Measurements from ENCODE around the gene ANKRD49. TPM values are rescaled to one million over a fixed set of nuclear protein-coding genes. Genes with fewer than 3 reads are reported as not detected.
"Not testable (repeated sequence)": the region's sequence is repeated elsewhere in the genome, so short reads cannot be mapped to it uniquely, and the experiment has no call there.

Gene ANKRD49
- total RNA-seq, 1 experiment from 2014 or later, result 10.1 TPM

- DNase-seq, result no peak
- BruUV-seq (replicated peaks), result no TSS peak
- H3K27ac Mint-ChIP-seq (ENCODE audit: unreplicated experiment), result peak overlapping the region; percentile 86
- peak overlapping the region; percentile 81 for H3K4me3 Mint-ChIP-seq (ENCODE audit: low read depth, unreplicated experiment)
- H3K9me3 Mint-ChIP-seq (ENCODE audit: low read depth, unreplicated experiment), result no peaks in the 10 kb centered on the region
- peaks cover 8% of the 10 kb centered on the region for H3K4me1 Mint-ChIP-seq (ENCODE audit: low read depth, unreplicated experiment)
- H3K27me3 Mint-ChIP-seq (ENCODE audit: unreplicated experiment), result no peaks in the 10 kb centered on the region
- CTCF ChIA-PET, result interaction anchor here (0.6 to 1.3 kb wide), 2 partner anchors 188 to 599 kb away, joined by 4 read pairs; no protein-coding TSS in a partner anchor
- no peak for TF ChIP-seq CTCF (IDR thresholded peaks at IDR 0.05; ENCODE audit: unreplicated experiment)
- intact Hi-C loops (cut with micrococcal nuclease; ENCODE audit: unreplicated experiment), result loop anchor here (5.0 kb wide), 1 partner anchor 217 kb away; no protein-coding TSS in a partner anchor
- peaks cover 28% of the 10 kb centered on the region for H3K36me3 Mint-ChIP-seq (ENCODE audit: insufficient read depth, unreplicated experiment)
These were observed 419 bp downstream of the ANKRD49 start for GRCh38 chr11:94494126-94494680.

- Mint-ChIP-seq H3K27ac (ENCODE audit: unreplicated experiment) (no peak overlapping the region), H3K4me1 (ENCODE audit: low read depth, unreplicated experiment) (no peaks in the 10 kb centered on the region), H3K36me3 (ENCODE audit: insufficient read depth, unreplicated experiment) (peaks cover 6% of the 10 kb centered on the region), H3K9me3 (ENCODE audit: low read depth, unreplicated experiment) (no peaks in the 10 kb centered on the region), H3K4me3 (ENCODE audit: low read depth, unreplicated experiment) (no peak overlapping the region), H3K27me3 (ENCODE audit: unreplicated experiment) (no peaks in the 10 kb centered on the region)
- TF ChIP-seq CTCF (IDR thresholded peaks at IDR 0.05; ENCODE audit: unreplicated experiment), result no peak
- CTCF ChIA-PET, result no interaction called here
- DNase-seq, result no peak
- BruUV-seq (replicated peaks), result no TSS peak
- intact Hi-C loops (cut with micrococcal nuclease; ENCODE audit: unreplicated experiment), result loop anchor here (5.0 to 10.0 kb wide), 3 partner anchors 173 to 1265 kb away; no protein-coding TSS in a partner anchor
These were observed 6.4 kb downstream of the ANKRD49 start for GRCh38 chr11:94500181-94500580.

GRCh38 chr11:94501522-94501921 is 7.7 kb downstream of the ANKRD49 start:
- DNase-seq, result no peak
- CTCF ChIA-PET, result no interaction called here

GRCh38 chr11:94504689-94505293 is 11.0 kb downstream of the ANKRD49 start:
- Mint-ChIP-seq H3K27ac (ENCODE audit: unreplicated experiment) (no peak overlapping the region), H3K27me3 (ENCODE audit: unreplicated experiment) (no peaks in the 10 kb centered on the region), H3K9me3 (ENCODE audit: low read depth, unreplicated experiment) (no peaks in the 10 kb centered on the region), H3K4me3 (ENCODE audit: low read depth, unreplicated experiment) (no peak overlapping the region), H3K4me1 (ENCODE audit: low read depth, unreplicated experiment) (no peaks in the 10 kb centered on the region), H3K36me3 (ENCODE audit: insufficient read depth, unreplicated experiment) (no peaks in the 10 kb centered on the region)
- intact Hi-C loops (cut with micrococcal nuclease; ENCODE audit: unreplicated experiment), result loop anchor here (1.0 to 10.0 kb wide), 4 partner anchors 177 to 1270 kb away; no protein-coding TSS in a partner anchor
- DNase-seq, result no peak
- no TSS peak for BruUV-seq (replicated peaks)
- CTCF ChIA-PET, result interaction anchor here (0.6 to 1.7 kb wide), 2 partner anchors 240 to 609 kb away, joined by 3 to 8 read pairs; no protein-coding TSS in a partner anchor
- peak; percentile 36 for TF ChIP-seq CTCF (IDR thresholded peaks at IDR 0.05; ENCODE audit: unreplicated experiment)

More at GRCh38 chr11:94501522-94501921, 7.7 kb downstream of the ANKRD49 start:
- H3K4me1 Mint-ChIP-seq (ENCODE audit: low read depth, unreplicated experiment), result no peaks in the 10 kb centered on the region
- H3K4me3 Mint-ChIP-seq (ENCODE audit: low read depth, unreplicated experiment), result no peak overlapping the region
- no peaks in the 10 kb centered on the region for H3K27me3 Mint-ChIP-seq (ENCODE audit: unreplicated experiment)
- no peak for TF ChIP-seq CTCF (IDR thresholded peaks at IDR 0.05; ENCODE audit: unreplicated experiment)
- peaks cover 4% of the 10 kb centered on the region for H3K36me3 Mint-ChIP-seq (ENCODE audit: insufficient read depth, unreplicated experiment)
- H3K9me3 Mint-ChIP-seq (ENCODE audit: low read depth, unreplicated experiment), result no peaks in the 10 kb centered on the region
- BruUV-seq (replicated peaks), result no TSS peak
- H3K27ac Mint-ChIP-seq (ENCODE audit: unreplicated experiment), result no peak overlapping the region
- intact Hi-C loops (cut with micrococcal nuclease; ENCODE audit: unreplicated experiment), result loop anchor here (5.0 to 10.0 kb wide), 3 partner anchors 174 to 1267 kb away; no protein-coding TSS in a partner anchor

GRCh38 chr11:94506513-94506912 is 12.7 kb downstream of the ANKRD49 start:
- BruUV-seq (replicated peaks); DNase-seq; CTCF ChIA-PET; H3K36me3 Mint-ChIP-seq (ENCODE audit: insufficient read depth, unreplicated experiment); H3K4me3 Mint-ChIP-seq (ENCODE audit: low read depth, unreplicated experiment); H3K27ac Mint-ChIP-seq (ENCODE audit: unreplicated experiment); H3K27me3 Mint-ChIP-seq (ENCODE audit: unreplicated experiment); H3K4me1 Mint-ChIP-seq (ENCODE audit: low read depth, unreplicated experiment); H3K9me3 Mint-ChIP-seq (ENCODE audit: low read depth, unreplicated experiment): not testable (repeated sequence)
- intact Hi-C loops (cut with micrococcal nuclease; ENCODE audit: unreplicated experiment), result loop anchor here (10.0 kb wide), 1 partner anchor 1272 kb away; no protein-coding TSS in a partner anchor

All from Calu3 (cell line).